Gastrocnemius medialis (tissue), 4 donors: ENCODE results near the gene BLACAT1. TPM values are rescaled to one million over a fixed set of nuclear protein-coding genes. Genes with fewer than 3 reads are reported as not detected.

Experiments used
- ATAC-seq, 2 donors: fragments of 150-250 bp; one replicate each; pipeline ENCODE4 v1.9.1; 2016
- DNase-seq, 2 donors: peaks; one replicate each; pipeline ENCODE4 v3.0.0-alpha.2; 2019
- H3K27ac ChIP-seq, 4 donors: fragments of 200-600 bp; sonication (generic); 1 replicate in 1 of 4; 2 replicates in 3 of 4; pipeline ENCODE4 v1.5.1; 2016 to 2018; ENCODE audit warnings: mild to moderate bottlenecking in 2 of 4, moderate library complexity in 1 of 4
- H3K27me3 ChIP-seq, 3 donors: fragments of 200-600 bp; sonication (generic) in 2 of 3; 1 replicate in 1 of 3; 2 replicates in 2 of 3; pipeline versions ENCODE4 v1.5.1 to v1.6.0; 2016 to 2019; ENCODE audit warnings: mild to moderate bottlenecking in 1 of 3, moderate library complexity in 1 of 3
- H3K36me3 ChIP-seq, 2 donors: fragments of 200-600 bp; sonication (generic) in 1 of 2; one replicate each; pipeline ENCODE4 v1.5.1; 2017 to 2018
- H3K4me1 ChIP-seq, 2 donors: fragments of 200-600 bp; sonication (generic) in 1 of 2; one replicate each; pipeline ENCODE4 v1.5.1; 2016 to 2017; ENCODE audit warnings: mild to moderate bottlenecking in 2 of 2
- H3K4me3 ChIP-seq, 4 donors: fragments of 200-600 bp; sonication (generic) in 3 of 4; 1 replicate in 1 of 4; 2 replicates in 3 of 4; pipeline ENCODE4 v1.5.1; 2016 to 2019; ENCODE audit warnings: mild to moderate bottlenecking in 2 of 4
- H3K9me3 ChIP-seq, 3 donors: fragments of 200-600 bp; sonication (generic) in 2 of 3; 1 replicate in 1 of 3; 2 replicates in 2 of 3; pipeline ENCODE4 v1.5.1; 2016 to 2019
- POLR2A ChIP-seq, 2 donors: fragments of 450-650 bp; IDR thresholded peaks; one replicate each; pipeline ENCODE4 v1.6.1; 2017; ENCODE audit warnings: antibody characterized with exemption in 2 of 2, mild to moderate bottlenecking in 2 of 2, moderate library complexity in 2 of 2
- in situ Hi-C, 4 donors: fragments of 200-750 bp; cut with MboI; loops; one replicate each; pipeline versions ENCODE4 v1.15.0 to v1.8.0; 2017; ENCODE audit warnings: low sequenced_read_pairs in 4 of 4
- intact Hi-C: fragments of 100-400 bp; cut with DNase I; formaldehyde crosslinking; loops from one replicate; pipeline ENCODE4 v1.15.1; 2023; ENCODE audit warnings: low total_unique reads
- total RNA-seq, 4 donors: library from RNA; depleted of rRNA; stranded (reverse); fragments of >200 nt; gene quantifications; one replicate each; pipeline versions ENCODE4 v1.1.0 to v1.2.3, GENCODE V29; 2016
- TF ChIP-seq, protein P1 (sequence below), 5 experiments: fragments of 450-650 bp in 3 of 5; fragments of 200-600 bp in 2 of 5; sonication (generic) in 2 of 5; IDR thresholded peaks in 4 of 5; conservative IDR thresholded peaks in 1 of 5; 1 replicate in 4 of 5; 2 replicates in 1 of 5; pipeline ENCODE4 v1.5.1; 2016 to 2019; ENCODE audit warnings: antibody characterized with exemption in 5 of 5, mild to moderate bottlenecking in 3 of 5, moderate library complexity in 3 of 5

The BLACAT1 gene
- total RNA-seq, 4 donors from 2014 or later: not detected

DNA sequence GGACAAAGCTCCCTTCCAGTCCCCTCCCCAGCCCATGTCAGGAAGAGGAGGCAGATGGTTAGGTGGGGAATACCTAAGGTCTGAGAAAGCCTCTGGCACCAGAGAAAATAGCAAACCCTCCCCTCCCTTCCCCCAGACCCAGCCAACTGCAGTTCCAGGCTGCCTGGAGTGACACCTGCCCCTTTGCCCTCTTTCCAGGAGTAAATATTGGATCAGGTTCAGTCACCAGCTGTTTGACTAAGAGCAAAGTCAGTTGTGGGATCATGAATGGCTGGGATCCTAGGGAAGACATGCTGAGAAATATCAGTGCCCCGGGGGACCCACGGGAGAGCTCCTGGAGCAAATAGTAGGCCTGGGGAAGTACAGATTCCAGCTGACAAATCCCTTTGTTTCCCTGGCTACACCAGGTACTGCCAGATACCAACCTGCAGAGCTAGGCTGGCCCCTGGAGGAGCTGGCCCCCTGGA, 36.4 kb upstream of the BLACAT1 start:
- no peak overlapping the region for H3K27ac ChIP-seq
- in situ Hi-C loops: no loop called here
- H3K27me3 ChIP-seq: no peaks in the 10 kb centered on the region
- DNase-seq (no peak), ATAC-seq (peak in 1 of 2 donors; percentile 22)
- intact Hi-C loops: no loop called here
- no peaks in the 10 kb centered on the region for H3K9me3 ChIP-seq
- TF ChIP-seq POLR2A (IDR thresholded peaks at IDR 0.05): no peak
- TF ChIP-seq, protein P1, sequence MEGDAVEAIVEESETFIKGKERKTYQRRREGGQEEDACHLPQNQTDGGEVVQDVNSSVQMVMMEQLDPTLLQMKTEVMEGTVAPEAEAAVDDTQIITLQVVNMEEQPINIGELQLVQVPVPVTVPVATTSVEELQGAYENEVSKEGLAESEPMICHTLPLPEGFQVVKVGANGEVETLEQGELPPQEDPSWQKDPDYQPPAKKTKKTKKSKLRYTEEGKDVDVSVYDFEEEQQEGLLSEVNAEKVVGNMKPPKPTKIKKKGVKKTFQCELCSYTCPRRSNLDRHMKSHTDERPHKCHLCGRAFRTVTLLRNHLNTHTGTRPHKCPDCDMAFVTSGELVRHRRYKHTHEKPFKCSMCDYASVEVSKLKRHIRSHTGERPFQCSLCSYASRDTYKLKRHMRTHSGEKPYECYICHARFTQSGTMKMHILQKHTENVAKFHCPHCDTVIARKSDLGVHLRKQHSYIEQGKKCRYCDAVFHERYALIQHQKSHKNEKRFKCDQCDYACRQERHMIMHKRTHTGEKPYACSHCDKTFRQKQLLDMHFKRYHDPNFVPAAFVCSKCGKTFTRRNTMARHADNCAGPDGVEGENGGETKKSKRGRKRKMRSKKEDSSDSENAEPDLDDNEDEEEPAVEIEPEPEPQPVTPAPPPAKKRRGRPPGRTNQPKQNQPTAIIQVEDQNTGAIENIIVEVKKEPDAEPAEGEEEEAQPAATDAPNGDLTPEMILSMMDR (IDR thresholded peaks at IDR 0.05 in 4 of 5, conservative IDR thresholded peaks at IDR 0.05 in 1 of 5): no peak
- no peak overlapping the region for H3K4me3 ChIP-seq
- H3K36me3 ChIP-seq: no peaks in the 10 kb centered on the region
- H3K4me1 ChIP-seq: peaks cover 0 to 14% of the 10 kb centered on the region in 2 donors

DNA sequence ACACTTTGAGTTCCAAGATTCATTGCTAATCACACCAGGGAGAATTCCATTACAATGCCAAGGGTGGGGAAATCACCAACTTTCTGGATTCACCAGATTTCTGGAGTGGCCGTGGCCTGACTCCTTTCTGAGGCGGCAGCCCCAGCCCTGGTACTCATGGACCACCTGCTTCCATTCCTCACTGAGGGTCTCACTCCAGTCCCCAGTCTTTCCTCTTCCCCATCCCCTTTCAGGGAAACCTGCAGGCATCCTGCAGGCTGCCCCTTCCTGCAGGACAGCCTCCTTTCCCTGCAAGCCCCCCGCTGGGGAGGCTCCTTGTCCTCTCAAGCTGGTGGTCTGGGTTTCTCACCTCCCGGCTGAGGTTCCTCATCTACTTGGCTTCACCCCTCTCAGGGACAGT, 35.9 kb upstream of the BLACAT1 start:
- ATAC-seq (no peak), DNase-seq (no peak)
- no peak for TF ChIP-seq POLR2A (IDR thresholded peaks at IDR 0.05)
- TF ChIP-seq, protein P1 (IDR thresholded peaks at IDR 0.05 in 4 of 5, conservative IDR thresholded peaks at IDR 0.05 in 1 of 5): no peak
- Histone ChIP-seq H3K36me3 (no peaks in the 10 kb centered on the region), H3K27ac (no peak overlapping the region), H3K9me3 (no peaks in the 10 kb centered on the region), H3K4me1 (peaks cover 0 to 14% of the 10 kb centered on the region in 2 donors), H3K27me3 (no peaks in the 10 kb centered on the region), H3K4me3 (no peak overlapping the region)
- intact Hi-C loops (no loop called here), in situ Hi-C loops (no loop called here)

DNA sequence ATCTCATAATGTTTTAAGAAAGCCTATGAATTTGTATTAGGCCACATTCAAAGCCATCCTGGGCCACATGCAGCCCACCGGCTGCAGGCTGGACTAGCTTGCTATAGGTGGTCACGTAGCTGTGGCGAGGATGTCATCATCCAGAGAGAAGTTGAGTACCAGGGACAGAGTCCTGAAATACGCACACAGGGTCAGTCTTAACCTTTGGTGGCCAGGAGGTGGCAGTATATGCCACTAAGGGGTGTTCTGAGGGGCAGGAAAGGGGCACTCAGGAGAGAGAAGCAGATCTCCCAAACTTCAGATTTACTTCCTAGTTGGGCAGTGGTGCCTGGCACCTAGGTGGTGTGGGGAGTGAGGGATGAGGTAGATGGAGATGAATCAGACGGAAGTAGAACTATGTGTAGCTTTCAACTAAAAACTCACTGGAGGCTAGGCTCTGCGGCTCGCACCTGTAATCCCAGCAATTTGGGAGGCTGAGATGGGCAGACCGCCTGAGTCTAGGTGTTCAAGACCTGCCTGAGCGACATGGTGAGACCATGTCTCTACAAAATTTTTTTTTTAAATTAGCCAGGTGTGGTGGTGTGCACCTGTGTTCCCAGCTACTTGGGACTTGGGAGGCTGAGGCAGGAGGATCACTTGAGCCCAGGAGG, 32.4 kb upstream of the BLACAT1 start:
- no peak overlapping the region for H3K27ac ChIP-seq
- in situ Hi-C loops: loop anchor here in 3 of 4 donors (5.0 to 10.0 kb wide), 5 partner anchors 34 to 133 kb away; partner anchors contain the start of gene KLHDC8A (in 2 of the 3)
- peaks cover 0 to 12% of the 10 kb centered on the region in 2 donors for H3K4me1 ChIP-seq
- TF ChIP-seq, protein P1 (IDR thresholded peaks at IDR 0.05 in 4 of 5, conservative IDR thresholded peaks at IDR 0.05 in 1 of 5): peak; percentile 42 to 83 (median 71)
- TF ChIP-seq POLR2A (IDR thresholded peaks at IDR 0.05): no peak
- peak in 1 of 2 donors; percentile 28 for DNase-seq
- no peak overlapping the region for H3K4me3 ChIP-seq
- ATAC-seq: peak in 1 of 2 donors; percentile 69
- H3K27me3 ChIP-seq: peaks cover 0 to 13% (median 1%) of the 10 kb centered on the region in 3 donors
- intact Hi-C loops: loop anchor here (1.0 to 10.0 kb wide), 2 partner anchors 36 to 133 kb away; partner anchors contain the start of gene KLHDC8A
- no peaks in the 10 kb centered on the region for H3K9me3 ChIP-seq
- no peaks in the 10 kb centered on the region for H3K36me3 ChIP-seq

DNA sequence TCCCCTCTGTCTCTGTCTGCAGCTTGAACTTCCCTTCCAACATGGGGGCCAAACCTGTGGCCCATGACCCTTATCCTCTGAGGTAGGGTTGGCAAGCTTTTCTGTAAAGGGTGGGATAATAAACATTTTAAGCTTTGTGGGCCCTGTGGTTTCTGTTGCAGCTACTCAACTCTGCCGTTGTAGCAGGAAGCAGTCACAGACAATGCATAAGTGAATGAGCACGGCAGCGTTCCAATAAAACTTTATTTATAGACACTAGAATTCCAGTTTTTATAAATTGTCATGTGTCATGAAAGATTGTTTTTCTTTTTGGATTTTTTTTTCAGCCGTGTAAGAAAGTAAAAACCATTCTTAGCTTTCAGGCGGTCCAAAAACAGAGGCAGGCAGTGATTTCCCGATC, 30.4 kb upstream of the BLACAT1 start:
- Histone ChIP-seq H3K4me1 (no peaks in the 10 kb centered on the region), H3K9me3 (no peaks in the 10 kb centered on the region), H3K27ac (no peak overlapping the region), H3K27me3 (peaks cover 11 to 30% (median 18%) of the 10 kb centered on the region in 3 donors), H3K4me3 (no peak overlapping the region), H3K36me3 (no peaks in the 10 kb centered on the region)
- TF ChIP-seq POLR2A (IDR thresholded peaks at IDR 0.05): no peak
- TF ChIP-seq, protein P1 (IDR thresholded peaks at IDR 0.05 in 4 of 5, conservative IDR thresholded peaks at IDR 0.05 in 1 of 5): no peak
- in situ Hi-C loops (loop anchor here in 3 of 4 donors (5.0 to 10.0 kb wide), 5 partner anchors 36 to 131 kb away; partner anchors contain the start of gene KLHDC8A (in 2 of the 3)), intact Hi-C loops (loop anchor here (10.0 kb wide), 1 partner anchor 131 kb away; the partner anchor contains the start of gene KLHDC8A)
- no peak for DNase-seq
- ATAC-seq: no peak
